HG03558 (cell line): ENCODE data around the gene TMC1.

Source experiments
- ATAC-seq: cut with Tn5 transposase; IDR thresholded peaks from one replicate; pipeline ENCODE4 v1.9.1; 2021; ENCODE audit warnings: moderate number of reproducible peaks; ENCODE audit not compliant: unreplicated experiment; ENCODE audit errors: extremely low read depth

TMC1 gene

DNA sequence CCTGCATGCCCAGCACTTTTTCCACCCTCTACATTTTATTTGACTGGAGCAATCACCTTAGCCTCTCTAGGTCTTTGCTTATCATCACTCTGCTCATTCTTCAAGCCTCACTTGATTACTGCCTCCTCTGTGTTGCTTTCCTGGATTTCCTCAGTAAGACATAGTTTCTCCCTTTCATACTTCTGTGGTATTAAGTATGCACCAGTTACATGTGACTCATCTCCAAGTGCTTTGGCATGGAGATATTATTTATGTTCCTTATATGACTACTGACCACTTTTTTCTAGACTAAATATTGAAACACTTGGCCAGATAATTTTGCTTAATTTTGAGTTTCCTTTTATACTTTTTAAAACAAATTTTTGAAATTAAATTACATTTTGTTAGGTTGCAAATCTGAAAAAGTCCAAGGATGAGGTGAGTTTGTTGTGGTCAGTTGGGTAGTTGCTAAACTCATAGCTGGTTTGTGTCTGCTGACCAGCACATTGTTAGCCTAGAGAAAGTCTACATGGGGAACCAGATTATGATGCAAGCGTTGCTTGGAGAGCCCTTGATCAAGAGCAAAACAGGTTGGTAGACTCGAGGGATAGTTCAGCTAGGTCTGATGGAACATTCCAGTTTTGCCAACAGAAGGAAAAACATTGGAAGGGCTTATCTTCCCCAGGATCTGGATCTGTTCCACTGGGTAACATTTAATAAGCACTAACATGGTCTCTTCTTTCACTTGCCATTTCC lies 140.2 kb downstream of the TMC1 start:
- no peak for ATAC-seq

- no peak for ATAC-seq
Observed at GRCh38 chr9:72665421-72665820, 144.0 kb downstream of the TMC1 start.

GRCh38 chr9:72667181-72667580 lies 145.8 kb downstream of the TMC1 start:
- ATAC-seq: no peak

DNA sequence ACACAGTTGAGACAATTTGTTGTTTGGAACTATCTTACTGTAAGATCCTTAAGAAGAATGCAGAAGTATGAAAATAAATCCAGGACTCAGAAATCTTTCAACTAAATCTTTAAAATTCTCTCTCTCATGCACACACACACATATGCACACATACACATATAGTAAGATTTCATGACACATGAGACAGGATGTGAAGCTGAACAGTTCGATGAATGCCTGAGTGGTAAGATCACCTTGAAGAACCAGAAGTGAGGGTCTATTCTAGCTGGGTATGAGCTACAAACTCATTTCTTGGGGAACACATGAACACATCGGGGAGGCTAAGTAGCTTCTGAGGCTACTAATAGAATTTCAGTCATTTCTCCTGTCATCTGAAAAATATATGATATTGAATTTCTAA lies 153.6 kb downstream of the TMC1 start:
- no peak for ATAC-seq

GRCh38 chr9:72675586-72675985 lies 154.2 kb downstream of the TMC1 start:
- ATAC-seq: no peak

- no peak for ATAC-seq
Observed at GRCh38 chr9:72680593-72681282, 159.3 kb downstream of the TMC1 start.

DNA sequence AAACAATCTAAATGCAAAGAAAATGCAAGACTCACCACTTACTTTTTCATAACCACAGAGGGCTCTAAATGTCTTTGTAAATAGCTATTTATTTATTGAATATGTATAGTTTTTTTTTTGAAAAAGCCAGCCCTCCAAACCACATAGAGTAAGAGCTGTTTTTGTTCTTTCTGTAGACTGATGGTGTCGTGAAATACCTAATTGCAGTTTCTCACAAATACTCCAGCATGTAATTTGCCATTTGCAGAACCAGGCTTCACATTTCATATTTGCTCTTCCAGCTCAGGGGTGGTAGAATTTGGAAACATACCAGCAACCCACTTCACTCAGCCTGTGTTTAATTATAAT lies 159.8 kb downstream of the TMC1 start:
- ATAC-seq: no peak

DNA sequence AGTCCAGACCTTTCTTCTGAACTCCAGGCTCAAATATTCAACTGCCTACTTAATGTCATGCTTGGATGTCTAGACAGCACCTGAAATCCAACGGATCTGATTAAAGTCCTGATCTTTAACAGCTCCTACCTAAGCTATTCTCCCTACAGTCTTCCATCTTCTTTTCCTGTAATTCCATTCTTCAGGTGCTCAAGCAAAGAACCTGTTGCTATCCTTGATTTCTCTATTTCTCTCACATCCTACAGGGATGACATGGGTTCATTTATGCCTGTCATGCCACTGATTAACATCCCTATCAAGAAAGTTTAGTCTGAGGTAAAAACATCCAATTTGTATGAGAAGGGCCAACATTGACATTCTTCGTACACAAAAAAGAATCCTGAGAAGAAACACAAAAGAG lies 163.2 kb downstream of the TMC1 start:
- ATAC-seq: no peak

GRCh38 chr9:72685911-72686310 lies 164.5 kb downstream of the TMC1 start:
- ATAC-seq: no peak

GRCh38 chr9:72687331-72687730 lies 165.9 kb downstream of the TMC1 start:
- ATAC-seq: no peak

DNA sequence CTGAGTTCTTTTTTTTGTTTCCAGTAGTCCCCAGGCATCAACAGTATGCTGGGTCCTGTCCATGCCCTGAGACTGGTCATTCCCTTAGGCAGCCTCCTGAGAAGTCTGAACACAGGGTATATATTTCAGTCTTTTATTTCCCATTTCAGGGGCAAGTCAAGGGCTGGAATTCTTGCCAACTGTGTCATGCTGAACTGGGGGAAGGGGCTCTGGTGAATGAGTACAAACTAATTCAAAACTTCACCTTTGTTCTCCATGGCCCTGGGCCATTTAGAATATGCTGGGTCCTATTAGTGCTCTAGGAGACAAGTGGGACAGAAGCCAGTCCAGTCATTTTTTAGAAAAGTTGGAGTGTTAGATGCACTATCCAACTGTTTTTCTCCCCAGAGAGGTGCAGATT lies 170.3 kb downstream of the TMC1 start:
- no peak for ATAC-seq

GRCh38 chr9:72695365-72695764 lies 174.0 kb downstream of the TMC1 start:
- ATAC-seq: no peak

DNA sequence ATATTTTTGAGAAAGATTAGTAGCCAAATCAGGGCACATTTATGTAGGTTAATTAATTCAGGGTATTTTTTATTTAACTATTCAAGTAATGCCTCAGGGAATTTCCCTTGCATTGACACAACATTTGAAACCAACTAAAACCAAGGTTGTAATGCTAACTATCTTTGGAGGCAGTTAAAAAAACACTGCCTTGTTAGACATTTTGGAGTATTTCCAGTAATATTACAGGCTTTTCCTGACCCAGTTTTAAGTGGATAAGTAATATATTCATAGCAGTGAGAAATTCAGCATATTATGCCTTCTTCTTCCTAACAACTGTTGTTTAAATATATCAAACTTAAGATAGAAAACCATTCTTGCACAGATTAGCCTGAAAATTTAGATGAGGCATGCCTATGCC lies 175.1 kb downstream of the TMC1 start:
- no peak for ATAC-seq

DNA sequence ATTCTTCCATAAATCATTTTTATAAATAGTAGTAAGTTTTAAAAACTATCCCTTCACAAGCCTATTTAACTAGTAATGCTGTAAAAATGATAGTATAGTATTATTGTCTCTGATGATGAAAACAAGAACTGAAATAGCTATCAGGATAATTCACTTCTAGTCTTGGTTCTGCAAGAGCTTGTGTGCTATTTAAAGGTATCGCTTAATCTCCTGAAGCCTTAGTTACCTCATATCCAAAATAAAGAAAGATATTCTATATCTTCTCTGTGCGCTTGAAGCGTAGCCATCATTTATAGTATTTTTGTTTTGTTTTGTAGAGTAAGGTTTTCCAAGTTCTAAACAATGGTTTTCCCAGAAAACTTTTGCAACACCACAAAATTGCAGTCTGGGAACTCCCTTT lies 180.1 kb downstream of the TMC1 start:
- ATAC-seq: no peak

GRCh38 chr9:72703574-72703973 lies 182.2 kb downstream of the TMC1 start:
- no peak for ATAC-seq

GRCh38 chr9:72704688-72705375 lies 183.4 kb downstream of the TMC1 start:
- ATAC-seq: no peak

GRCh38 chr9:72718503-72718902 lies 197.1 kb downstream of the TMC1 start:
- ATAC-seq: no peak

DNA sequence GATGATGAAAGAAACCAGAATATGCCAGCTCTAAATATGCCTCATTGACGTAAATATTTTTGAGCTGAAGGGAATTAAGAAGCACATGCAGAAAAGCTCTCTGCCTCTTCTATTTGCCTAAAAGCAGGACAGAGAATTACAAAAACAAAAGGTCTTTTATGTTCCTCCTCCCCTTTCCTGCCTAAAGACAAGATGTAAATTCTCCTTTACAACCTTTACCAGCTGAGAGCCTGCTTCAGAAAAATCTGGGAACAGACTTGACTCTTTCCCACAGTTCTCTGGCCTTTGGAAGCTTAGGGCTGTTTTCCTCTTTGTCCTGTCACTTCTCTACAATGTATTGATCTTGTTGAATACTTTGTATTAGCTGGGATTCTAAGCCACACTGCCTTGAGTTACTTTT lies 199.7 kb downstream of the TMC1 start:
- no peak for ATAC-seq

GRCh38 chr9:72726947-72727346 lies 205.5 kb downstream of the TMC1 start:
- ATAC-seq: no peak

DNA sequence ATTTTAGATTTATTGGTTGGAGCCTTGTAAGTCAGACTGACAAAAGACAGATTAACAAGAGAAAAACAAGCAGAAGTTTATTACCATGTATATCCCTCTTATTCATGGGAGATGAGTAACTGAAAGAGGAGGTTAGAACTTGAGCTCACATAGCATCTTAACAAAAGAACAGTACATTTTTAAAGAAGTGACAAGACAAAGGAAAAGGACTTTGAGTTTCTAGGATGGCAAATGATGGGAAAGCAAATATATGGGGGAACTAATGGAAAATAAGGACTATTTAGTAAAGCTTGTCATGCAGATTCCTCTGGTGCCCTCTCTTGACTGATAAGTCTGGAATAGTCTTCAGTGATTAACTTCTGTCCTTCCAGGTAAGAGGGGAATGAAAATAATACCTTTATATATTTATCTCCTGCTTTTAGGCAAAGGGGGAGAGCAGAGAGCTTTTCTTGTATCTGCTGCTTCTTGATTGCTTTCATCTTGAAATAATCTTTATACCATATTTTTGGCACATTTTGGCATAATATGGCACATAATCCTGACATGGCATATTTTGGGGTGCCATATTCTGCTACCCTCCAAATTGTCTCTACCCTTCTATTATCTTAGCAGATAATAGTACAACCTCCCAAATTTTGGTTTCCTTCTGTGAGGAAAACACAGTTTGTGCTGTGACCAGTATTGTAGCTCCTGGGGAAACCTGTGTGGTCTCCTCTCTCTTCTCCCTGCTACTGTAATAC lies 206.8 kb downstream of the TMC1 start:
- ATAC-seq: no peak

DNA sequence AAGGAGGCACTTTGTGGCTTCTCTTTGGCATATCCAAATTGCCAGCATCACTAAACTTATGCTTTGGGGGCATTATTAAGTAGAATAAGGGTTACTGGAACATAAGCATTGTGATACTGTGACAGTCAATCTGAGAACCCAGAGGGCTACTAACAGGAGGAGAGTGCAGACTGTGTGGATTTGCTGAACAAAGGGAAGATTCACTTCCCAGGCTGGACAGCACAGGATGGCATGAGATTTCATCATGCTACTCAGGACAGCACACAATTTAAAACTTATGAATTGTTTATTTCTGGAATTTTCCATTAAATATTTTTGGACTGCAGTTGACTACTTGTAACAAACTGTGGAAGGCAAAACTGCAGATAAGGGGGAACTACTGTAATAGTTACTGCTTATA lies 212.5 kb downstream of the TMC1 start:
- ATAC-seq: no peak
